ENCODE data around the gene PLEKHA7.
"Not testable (repeated sequence)": the region's sequence is repeated elsewhere in the genome, so short reads cannot be mapped to it uniquely, and the experiment has no call there.

PLEKHA7 gene

DNA sequence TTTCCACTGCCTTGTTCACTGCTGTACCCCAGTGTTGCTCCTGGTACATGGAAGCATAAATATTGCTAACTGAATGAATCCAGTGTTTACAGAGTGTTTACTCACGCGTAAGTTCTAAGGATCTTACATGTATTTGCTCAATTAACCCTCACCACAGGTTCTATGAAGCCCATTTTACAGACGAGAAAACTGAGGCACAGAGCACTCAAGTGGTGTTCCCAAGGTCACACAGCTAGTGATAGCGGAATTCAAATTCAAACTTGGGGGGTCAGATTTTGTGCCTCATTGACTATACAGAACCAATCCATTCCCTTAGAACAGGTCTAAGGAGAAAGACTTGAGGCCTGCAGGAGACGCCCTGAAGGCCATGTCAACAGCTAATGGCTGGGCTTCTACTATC lies 72.3 kb downstream of the PLEKHA7 start:
- DNase-seq: no peak

DNA sequence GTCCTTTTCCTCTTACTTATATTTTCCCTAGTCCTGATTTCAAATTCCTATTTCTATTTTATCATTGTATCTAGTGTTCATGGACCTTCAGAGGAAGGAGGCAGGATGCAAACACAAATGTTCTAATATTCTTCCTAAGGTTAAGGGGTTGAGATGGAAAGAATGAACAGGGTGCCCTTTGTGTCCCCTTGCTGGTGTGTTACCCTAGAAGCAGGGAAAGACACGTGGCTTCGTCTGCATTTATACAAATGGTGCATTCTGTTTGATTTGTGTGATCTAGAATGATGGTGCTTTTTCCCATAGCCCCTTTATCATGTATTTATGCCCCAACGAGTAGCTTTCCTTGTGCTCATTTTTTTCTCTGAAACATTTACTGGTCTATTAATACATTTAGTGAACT lies 76.2 kb downstream of the PLEKHA7 start:
- no peak for DNase-seq

DNA sequence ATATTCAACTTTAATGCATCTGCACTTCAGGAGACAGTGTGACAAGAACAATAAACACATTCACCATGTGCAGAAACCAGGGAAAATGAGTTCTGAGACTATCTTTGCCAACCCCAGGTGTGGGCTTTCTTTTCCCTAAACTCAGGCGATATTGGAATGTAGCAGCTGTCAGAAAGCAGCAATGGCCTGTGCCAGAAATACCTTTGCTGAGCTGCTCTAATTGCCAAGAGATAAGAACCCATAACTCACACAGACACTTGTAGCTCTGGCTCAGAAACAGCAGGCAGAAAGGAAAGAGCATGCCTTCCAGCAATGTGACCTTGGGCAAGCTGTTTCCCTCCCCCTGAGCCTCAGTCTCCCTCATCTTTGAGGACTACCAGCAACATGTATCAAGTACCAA lies 77.6 kb downstream of the PLEKHA7 start:
- no peak for DNase-seq

DNA sequence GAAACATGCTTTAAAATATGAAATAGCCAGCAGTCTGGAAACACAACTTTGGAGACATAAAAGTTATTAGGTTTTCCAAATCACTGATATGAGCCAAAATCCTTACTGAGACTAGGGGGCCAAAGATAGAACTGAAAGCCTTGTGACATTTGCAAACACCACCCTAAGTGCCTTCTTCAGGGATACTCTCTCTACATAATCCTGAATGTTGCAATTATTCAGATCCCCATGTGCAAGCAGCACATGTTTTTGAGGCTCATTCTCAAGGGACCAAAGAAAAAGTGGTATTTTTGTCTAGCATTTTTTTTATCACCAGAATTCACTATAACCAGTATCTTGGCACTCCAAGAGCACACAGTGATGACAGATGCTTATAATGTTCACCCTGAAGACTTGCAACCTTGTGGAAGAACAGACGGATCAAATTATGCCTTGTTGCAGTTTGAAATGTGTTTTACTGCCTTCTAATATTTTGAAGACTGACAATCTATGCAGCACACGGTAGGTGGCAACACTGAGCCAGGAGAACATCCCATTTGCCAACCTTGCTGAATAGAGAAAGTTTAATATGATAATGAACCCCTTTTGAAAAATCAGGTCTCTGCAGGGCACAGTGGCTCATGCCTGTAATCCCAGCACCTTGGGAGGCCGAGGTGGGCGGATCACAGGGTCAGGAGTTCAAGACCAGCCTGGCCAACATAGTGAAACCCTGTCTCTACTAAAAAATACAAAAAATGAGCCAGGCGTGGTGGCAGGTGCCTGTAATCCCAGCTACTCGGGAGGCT lies 78.5 kb downstream of the PLEKHA7 start:
- DNase-seq: no peak

DNA sequence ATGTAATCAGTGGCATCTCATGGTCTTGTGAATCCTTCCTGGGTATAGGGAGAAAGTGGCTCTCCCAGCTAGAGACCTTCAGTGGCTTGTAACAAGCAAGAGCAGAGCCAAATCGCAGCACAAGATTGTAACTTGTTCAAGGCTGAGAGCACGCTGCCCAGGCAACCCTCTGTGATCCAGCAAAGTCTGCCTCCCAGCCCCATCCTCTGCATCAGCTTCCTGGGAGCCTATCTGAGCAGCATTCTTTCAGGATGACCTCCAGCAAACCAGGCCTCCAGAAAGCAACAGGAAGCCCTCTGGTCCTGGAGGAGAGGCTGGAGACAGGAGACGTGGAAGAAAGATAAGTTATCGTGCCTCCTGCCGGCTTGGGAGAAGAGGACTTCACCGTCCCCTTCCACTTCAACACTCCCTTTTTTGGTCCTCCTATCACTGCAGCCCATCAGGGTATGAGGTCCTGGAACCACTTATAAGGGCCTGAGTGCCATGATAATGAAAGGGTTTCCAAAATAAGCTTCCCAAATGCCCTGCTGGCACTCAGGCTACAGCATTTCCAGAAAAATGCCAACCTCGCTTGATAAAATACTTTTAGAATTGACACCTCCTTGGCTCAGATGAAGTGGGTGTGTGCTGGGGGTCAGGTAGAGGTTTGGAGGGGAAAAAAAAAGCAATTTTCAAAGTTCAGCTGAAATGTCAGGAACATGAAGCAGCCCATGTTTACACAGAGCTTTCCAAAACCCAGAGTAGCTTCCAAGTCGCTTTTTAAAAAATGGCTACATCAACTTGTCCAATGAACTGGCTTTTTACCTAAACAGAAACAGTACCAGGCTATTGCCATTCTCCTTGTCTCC lies 80.2 kb downstream of the PLEKHA7 start:
- DNase-seq: no peak

DNA sequence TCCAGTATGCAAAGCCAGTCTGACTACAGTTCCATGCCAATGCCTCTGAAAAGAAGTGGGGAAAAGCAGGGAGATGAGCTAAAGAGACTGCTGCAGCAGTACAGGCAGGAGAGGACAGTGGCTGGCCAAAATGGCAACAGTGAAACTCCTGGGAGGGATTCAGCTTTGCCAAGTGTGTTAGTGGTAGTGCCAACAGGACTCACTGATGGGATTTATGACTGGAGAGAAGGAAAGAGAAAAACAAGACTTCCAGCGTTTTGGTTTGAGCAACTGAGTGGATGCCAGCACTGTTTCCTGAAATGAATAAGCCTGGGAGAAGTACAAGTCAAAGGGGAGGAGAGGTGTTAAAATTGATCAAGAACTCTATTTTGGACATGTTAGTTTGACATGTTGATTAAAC lies 80.9 kb downstream of the PLEKHA7 start:
- DNase-seq: no peak

DNA sequence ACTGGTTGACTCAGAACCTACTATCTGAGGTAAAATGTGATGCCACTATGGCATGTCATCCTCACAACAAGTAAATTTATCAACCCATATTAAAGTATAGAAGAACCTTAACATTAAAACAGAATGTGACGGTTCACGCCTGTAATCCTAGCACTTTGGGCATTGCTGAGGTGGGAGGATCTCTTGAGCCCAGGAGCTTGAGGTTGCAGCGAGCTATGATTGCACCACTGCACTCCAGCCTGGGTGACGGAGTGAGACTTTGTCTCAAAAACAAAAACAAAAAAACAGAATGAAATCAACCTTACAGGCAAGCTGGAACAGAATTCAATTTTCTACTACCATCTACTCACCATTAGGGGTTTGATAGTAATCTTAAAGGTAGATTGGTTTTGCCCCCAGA lies 86.2 kb downstream of the PLEKHA7 start:
- no peak for DNase-seq

DNA sequence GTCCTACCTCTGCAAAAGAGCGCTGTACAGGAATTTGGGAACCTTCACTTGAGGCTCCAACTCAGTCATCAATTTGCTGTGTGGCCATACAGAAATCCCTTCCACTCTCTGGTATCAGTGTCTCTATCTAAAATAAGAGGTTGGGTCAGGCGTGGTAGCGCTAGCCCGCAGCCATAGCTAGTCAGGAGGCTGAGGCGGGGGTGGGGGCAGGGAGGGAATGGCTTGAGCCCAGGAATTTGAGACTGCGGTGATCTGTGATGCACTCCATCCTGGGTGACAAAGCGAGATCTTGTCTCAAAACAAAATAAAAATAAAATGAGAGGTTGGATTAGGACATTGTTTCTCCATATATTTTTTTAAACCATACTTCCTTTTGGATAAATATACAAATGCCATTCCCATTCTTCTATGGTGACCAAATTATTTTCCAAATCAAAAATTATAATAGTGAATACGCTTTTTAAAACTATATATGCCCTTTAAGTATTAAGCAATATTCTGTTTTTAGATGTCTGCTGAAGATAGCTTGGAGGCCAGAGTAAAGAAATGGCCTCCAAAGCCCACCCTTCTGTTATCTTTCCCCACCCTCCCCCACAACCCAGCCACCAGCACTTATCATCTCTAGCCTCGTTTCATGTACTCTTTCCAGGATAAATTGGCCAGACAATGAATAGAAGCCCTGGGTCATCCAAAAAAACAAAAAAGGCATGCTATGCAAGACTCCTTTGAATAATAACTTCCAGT lies 87.2 kb downstream of the PLEKHA7 start:
- no peak for DNase-seq

DNA sequence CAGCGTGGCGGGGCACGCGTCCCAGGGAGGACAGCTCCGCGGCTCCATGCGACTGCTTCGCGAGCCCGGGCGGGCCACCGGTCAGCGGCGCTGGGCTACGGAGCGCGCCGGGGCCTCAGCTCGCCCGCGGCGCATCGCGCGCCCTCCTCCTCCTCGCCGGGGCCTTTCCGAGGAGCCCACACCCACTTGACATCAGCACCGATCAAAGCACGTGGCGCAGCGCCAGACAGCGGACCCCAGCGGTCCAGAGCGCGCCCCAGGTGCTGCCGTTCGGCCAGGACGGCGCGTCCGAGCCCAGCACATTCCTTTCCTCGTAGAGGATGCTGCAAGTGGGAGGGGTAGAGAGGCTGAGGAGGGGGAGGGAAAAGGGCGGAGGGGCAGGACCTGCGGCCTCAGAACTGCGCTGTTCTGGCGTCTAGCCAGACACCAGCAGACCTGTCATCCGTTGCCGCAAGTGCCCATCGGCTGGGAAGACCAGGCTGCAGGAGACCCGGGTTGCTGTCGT lies 88.6 kb downstream of the PLEKHA7 start:
- no peak for DNase-seq

DNA sequence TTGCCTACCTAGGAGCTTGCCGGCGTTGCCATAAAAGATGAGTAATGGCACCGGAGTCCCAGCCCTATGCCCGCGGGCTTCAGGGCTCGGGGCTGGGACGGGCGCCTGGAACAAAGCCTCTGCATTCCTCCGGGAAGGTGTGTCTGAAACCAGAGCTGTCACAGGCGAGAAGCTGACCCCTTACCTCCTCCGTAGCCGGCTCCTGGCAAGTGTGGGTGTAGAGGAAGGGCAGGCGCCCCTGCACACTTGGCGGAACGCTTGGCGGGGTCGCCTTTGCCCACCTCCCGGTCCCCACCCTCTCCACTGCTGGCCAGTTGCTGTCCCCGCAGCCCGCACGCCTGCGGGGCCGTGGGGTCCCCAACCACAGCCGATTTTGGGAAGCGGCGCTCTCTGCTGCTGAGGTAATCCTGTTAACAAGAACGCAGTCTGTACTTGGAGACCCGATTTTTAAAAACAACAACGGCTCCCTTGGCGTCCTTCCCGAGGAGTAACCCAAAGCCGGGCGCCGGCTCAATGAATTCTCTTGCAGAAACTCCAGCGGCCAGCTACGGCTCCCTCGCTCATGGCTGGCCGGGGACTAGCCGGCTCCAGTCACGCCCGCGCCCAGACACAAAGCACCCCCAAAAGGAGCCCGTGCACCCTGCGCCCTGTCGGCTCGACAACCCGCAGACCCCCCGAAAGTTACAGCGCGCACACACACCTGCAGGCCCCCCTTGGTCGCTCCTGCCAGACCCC lies 89.2 kb downstream of the PLEKHA7 start:
- DNase-seq: no peak

DNA sequence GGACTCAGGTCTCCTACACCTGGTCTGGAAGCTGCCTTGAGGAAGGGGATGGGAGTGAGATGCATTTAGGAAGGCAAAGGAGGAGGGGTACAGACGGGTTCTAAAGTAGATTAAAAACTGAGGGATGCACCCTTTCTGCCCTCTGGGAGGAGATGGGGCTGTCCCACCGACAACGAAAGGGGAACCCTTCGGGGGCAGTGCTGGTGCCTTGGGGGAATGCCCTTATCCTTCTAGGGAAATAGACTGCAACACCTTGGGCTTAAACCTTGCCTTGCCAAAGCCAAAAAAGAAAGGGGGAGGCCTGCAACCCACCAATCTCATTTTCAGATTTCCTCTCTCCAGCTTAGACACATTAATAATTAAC lies 89.8 kb downstream of the PLEKHA7 start:
- DNase-seq: no peak

DNA sequence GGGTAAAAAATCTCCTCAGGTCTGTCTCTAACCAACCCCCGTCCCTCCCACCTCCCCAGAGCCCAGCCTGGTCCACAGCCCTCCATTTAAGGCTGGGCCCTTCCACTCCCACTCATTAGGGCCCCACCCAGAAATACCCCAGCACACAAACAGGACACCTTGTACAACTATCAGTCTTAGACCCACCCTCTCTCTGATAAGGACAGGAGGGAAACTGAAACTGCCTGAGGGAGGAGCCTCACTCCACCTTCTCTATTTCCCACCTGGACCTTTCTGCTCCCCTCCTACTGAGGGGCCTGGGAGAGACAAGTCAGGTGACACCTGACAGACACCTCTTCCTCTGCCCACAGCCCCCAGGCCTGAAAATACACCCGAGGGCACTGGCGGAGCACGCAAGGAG lies 90.2 kb downstream of the PLEKHA7 start:
- DNase-seq: no peak

DNA sequence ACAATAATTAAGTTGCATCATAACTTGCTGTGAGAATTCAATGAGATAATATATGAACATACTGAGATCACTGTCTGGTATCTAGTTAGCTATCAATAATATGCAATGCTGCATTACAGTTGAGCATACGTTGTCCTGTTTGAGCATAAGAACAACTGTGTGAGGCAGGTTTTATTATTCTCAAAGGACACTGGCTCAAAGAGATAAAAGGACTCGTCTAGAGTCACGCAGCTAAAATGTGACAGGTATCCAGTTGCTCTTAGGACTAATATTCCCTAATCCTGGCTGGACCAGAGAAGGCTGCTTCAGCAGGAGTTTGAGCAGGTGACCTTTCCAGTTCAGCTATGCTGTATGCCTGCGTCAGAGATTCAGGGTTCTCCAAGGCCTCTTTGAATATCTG lies 92.5 kb downstream of the PLEKHA7 start:
- no peak for DNase-seq

DNA sequence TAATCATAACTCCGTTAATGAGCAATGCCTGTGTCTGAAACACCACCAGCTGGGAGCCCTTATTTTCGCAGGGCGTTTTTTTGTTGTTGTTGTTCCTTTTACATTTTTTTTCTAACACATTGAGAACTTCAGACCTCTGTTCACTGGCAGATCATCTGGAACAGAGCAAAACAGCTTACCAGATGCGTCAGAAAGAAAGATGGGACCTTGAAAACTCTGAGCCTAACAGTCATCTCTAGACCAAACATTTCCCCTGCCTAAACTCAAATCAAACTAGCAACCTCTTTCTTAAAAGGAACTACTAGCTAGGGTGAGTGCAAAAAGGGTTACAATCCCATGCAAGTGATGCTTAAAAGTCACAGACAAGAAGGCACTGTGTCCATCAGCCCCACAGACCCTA lies 93.2 kb downstream of the PLEKHA7 start:
- no peak for DNase-seq

DNA sequence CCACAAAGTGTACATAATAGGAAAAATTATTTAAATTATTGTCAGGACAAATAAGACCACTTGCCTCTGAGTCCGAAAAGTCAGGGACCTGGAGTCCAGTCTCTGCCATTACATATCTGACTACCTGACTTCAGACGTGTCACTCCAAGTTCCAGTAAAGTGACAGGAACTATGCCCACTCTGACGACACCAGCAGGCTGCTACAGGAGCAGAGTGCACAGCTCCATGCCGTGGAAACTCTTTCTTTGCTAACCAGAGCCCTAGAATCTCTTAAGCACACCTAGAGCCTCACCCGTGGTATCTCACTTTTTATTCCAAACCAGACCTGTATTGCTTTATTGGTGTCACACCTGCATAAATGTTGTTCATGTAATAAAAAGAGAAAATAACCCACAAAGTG lies 93.7 kb downstream of the PLEKHA7 start:
- DNase-seq: no peak

DNA sequence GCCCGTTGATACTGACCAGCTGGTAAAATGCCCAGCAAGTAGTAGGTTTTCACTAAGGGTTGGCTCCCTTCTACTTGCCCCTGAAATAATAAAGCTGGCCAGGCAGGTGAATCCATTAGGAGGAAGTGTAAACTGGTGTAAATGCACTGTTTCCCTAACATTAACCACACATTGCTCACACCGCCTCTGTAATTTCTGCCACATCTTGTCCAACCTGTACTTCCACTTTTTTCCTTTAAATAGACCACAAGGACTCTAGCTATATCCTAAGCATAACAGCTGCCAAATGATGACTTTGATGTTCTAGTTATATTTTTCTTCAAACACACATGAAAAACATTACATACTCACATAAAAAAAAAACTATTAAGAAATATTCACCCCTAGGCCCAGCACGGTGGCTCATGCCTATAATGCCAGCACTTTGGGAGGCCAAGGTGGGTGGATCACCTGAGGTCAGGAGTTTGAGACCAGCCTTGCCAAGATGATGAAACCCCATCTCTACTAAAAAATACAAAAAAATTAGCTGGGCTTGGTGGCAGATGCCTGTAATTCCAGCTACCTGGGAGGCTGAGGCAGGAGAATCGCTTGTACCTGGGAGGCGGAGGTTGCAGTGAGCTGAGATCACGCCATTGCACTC lies 95.6 kb downstream of the PLEKHA7 start:
- not testable (repeated sequence) for DNase-seq

DNA sequence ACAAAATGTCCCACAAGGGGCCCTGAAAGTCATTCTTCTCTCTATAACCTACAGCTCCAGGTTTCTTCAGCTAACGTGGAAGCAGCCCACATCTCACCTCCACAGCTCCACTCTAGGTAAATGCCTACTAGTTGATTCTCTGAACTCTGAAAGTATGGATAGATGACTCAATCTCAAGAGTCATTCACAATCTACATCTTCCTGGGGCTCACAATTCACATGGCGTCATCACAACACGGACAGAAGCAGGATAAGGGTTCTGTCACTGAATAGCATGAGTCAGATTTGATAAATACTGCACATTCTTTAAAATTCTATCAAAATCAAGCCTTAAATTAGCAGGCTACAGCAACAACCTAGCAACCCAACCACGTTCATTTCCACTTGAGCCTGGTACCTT lies 96.3 kb downstream of the PLEKHA7 start:
- no peak for DNase-seq

DNA sequence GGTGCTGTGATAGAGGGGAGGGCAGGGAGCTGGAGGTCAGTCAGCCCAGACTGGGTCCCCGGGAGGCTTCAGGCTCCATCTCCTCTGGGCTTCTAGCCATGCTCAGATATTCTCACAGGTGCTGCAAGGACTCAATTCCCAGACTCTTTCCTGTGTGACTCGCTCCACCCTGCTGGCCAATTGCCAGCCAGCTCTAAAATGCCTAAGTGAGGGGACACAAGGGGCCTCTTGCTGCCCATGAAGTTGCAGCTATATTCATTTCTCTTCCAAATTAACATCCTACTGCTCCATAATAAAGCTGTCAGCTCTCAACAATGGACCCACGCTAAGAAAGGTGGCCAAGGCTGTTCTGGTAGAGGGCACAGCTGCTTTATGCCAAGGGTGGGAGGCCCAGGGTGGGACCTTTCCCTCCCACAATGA lies 101.5 kb downstream of the PLEKHA7 start:
- DNase-seq: no peak

DNA sequence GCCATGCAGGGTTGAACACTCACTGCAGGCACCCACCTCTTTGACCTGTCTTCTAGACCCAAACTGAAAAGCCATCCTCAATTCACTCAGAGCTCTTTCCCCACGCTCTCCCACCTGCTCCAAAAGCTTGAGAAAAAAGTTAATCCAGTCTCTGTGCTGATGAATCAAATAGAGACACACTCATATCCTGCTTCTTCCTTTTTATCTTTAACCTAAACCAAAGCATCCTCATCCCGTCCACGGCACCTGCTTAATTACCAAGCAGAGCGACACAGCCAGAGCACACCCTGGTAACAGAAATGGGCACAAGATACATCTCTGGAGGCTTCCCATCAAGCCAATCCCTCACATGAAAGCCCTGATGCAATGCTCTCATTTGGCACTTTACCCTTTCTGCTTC lies 102.6 kb downstream of the PLEKHA7 start:
- no peak for DNase-seq

DNA sequence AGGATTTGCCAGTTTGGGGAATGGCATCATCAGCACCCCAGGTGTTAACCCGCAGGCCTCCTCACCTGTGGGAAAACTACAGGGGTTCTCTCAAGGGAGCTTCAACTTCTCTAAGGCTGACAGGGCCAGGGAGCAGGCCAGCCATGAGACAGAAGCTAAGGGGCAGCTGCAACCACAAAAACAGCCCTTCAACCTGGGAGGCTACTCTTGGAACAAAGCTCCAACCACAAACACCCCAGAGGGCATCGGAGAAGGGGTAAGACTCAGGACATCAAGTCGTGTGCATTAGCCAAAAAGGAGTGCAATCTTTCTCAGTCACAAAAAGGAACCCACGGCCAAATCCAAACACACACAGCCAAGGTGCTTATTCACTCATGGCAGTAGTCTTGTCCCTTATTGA lies 103.0 kb downstream of the PLEKHA7 start:
- DNase-seq: no peak

DNA sequence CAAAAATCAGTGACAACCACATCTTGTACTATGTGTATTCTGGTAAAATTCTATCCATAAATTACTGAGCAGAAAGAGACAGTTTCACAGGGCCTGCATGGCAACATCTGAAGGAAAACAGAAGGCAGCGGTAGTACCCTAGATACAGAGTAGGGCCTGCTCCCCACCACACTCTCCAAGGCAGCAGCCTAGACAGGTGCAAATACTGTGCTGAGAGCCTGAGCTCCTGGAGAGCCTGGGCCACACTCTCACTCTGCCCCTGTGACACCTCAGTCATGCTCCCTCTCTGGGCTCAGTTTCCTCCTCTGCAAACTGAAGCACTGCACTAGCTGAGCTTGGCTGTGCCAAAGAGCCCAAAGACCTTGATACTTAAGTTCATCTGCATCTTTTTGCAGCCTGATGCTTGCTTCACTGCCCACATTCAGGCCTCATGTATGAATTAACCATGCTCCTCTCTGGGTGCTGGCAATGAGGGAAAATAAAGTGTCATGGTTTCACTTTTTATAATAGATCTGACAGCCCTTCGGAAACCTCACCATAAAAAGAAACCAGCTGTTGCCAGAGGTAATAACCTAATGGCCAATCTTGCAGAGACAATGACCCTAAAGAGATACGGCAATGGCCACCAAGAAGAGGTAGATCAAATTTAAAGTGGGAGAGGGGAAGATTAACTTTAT lies 104.7 kb downstream of the PLEKHA7 start:
- DNase-seq: no peak

DNA sequence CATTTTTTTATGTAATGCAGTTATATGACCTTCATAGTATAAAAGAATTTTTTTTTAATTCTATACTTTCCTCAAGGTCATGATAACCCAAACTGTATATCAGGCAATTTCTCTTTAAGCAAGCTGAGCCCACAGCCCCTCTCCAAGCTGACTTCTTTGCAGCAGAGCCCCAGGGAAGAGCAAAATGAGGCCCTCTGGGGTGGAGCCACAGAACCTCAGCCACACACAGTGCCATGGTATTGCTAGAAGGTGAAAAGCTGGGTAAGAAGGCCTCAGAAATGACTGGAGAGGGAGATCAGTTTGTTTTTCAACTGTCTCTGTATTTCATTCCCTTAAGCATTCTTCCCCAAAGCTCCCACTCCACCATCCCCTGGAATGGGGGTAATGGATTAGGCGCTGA lies 108.8 kb downstream of the PLEKHA7 start:
- DNase-seq: no peak

Measured in SHP77 (cell line).